ACC112 (cell line): ENCODE data around the gene TEX261.
"Not testable (repeated sequence)": the region's sequence is repeated elsewhere in the genome, so short reads cannot be mapped to it uniquely, and the experiment has no call there.

Experiments
- H2AFZ ChIP-seq: fragments of 200-600 bp; sonication (generic); one replicate; pipeline ENCODE4 v1.6.0; 2017; ENCODE audit warnings: antibody characterized with exemption, low read length; ENCODE audit not compliant: unreplicated experiment
- H3K27ac ChIP-seq: fragments of 200-600 bp; sonication (generic); 2 replicates; pipeline ENCODE4 v1.5.1; 2014; ENCODE audit warnings: low read depth, mild to moderate bottlenecking, antibody characterized with exemption, low read length, moderate library complexity
- H3K27me3 ChIP-seq: fragments of 200-600 bp; sonication (generic); 2 replicates; pipeline ENCODE4 v1.6.1; 2014; ENCODE audit warnings: mild to moderate bottlenecking, antibody characterized with exemption, low read length, moderate library complexity, mixed read lengths; ENCODE audit not compliant: insufficient read depth
- H3K36me3 ChIP-seq: fragments of 200-600 bp; sonication (generic); 2 replicates; pipeline ENCODE4 v1.6.1; 2016; ENCODE audit warnings: mild to moderate bottlenecking, antibody characterized with exemption, low read length, moderate library complexity, mixed read lengths; ENCODE audit not compliant: insufficient read depth
- H3K4me1 ChIP-seq: fragments of 200-600 bp; sonication (generic); one replicate; pipeline ENCODE4 v1.6.1; 2016; ENCODE audit warnings: low read length, mixed read lengths; ENCODE audit not compliant: insufficient read depth, unreplicated experiment, control insufficient read depth
- H3K4me3 ChIP-seq: fragments of 200-600 bp; sonication (generic); 2 replicates; pipeline ENCODE4 v1.5.1; 2014; ENCODE audit warnings: mild to moderate bottlenecking, low read depth, low read length
- H3K79me2 ChIP-seq: fragments of 200-600 bp; sonication (generic); one replicate; pipeline ENCODE4 v1.6.0; 2016; ENCODE audit warnings: low read length; ENCODE audit not compliant: control insufficient read depth, unreplicated experiment, insufficient read depth

Gene TEX261

DNA sequence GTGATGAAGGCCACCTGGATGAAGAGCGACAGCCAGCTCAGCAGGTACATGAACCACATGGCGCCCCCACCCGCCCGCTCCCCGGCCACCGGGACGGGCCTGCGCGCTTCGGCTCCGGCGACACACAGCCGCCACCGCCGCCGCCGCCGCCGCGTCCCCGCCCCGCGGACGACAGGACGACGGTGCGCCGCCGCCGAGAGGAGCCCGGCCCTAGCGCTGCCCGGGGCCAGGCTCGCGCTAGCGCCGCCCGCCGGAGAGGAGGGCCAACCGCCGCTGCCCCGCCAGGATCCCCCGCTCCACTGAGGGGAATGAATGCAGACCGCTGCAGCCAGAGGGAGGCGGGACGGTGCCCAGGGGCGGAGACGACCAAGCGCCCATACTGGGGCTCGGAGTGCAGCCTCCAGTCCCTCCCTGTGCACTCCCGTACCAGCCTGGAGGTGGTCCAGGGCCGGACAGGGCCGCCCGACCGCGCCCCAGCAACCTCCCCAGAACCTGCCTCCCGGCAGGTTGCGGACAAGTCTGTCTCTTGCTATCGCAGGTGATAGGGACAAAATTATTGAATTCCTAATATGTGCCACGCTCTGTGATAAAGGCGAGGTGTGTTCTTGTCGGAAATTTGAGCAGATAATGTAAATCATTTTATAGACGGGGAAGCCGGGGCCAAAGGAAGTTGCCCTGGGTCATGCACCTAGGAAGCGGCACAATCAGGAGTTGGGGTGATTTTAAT is at the start of gene TEX261:
Gene TEX261 (minus strand): TSS at position 175 of the 727 bp plus-strand sequence. CDS start 116 bp downstream, at position 59.
- Histone ChIP-seq H3K4me1 (peaks cover 9% of the 10 kb centered on the region), H3K4me3 (peak within 1 kb of the TSS; percentile 92), H3K36me3 (no peaks in the 10 kb centered on the region), H3K27ac (no peak within 1 kb of the TSS), H2AFZ (peak within 1 kb of the TSS; percentile 96), H3K27me3 (no peaks in the 10 kb centered on the region), H3K79me2 (peaks cover 22% of the 10 kb centered on the region)

GRCh38 chr2:71043531-71044407 is 49.1 kb upstream of the TEX261 start:
- no peak overlapping the region for H3K4me3 ChIP-seq
- peaks cover 4% of the 10 kb centered on the region for H3K4me1 ChIP-seq
- H3K36me3 ChIP-seq, result no peaks in the 10 kb centered on the region
- no peak overlapping the region for H3K27ac ChIP-seq
- no peaks in the 10 kb centered on the region for H3K79me2 ChIP-seq
- no peak overlapping the region for H2AFZ ChIP-seq
- no peaks in the 10 kb centered on the region for H3K27me3 ChIP-seq

- 0 out of 2 replicates have a peak, but pooled peaks cover 2% of the 10 kb centered on the region for H3K27me3 ChIP-seq
- no peak overlapping the region for H3K27ac ChIP-seq
- H3K4me3 ChIP-seq, result no peak overlapping the region
- no peaks in the 10 kb centered on the region for H3K79me2 ChIP-seq
- H3K4me1 ChIP-seq, result peaks cover under 1% of the 10 kb centered on the region
- H2AFZ ChIP-seq, result no peak overlapping the region
- no peaks in the 10 kb centered on the region for H3K36me3 ChIP-seq
These were observed 47.6 kb upstream of the TEX261 start for GRCh38 chr2:71042287-71042686.

DNA sequence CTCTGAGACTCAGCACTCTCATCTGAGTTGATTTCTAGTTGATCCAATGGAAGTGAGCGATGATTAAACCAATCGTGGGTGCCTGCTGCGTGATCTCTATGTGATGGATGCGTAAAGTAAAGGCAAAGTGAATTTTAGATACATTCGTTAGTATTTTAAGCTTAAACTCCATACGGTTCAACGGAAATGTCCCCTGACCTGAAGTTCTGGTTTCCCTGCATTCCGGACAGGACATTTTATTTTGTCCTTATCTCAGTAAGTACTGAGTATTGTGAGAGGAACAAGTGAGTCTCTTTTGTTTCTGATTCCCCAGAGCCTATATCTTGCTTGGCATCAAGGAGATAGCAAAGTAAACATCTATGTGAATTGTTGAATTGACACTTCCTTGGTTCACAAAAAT is 41.6 kb upstream of the TEX261 start:
- not testable (repeated sequence) for H3K4me3 ChIP-seq, H2AFZ ChIP-seq, H3K36me3 ChIP-seq, H3K4me1 ChIP-seq, H3K27ac ChIP-seq, H3K79me2 ChIP-seq
- H3K27me3 ChIP-seq, result peaks cover 12% of the 10 kb centered on the region; the same call in 1 of the 2 replicates

DNA sequence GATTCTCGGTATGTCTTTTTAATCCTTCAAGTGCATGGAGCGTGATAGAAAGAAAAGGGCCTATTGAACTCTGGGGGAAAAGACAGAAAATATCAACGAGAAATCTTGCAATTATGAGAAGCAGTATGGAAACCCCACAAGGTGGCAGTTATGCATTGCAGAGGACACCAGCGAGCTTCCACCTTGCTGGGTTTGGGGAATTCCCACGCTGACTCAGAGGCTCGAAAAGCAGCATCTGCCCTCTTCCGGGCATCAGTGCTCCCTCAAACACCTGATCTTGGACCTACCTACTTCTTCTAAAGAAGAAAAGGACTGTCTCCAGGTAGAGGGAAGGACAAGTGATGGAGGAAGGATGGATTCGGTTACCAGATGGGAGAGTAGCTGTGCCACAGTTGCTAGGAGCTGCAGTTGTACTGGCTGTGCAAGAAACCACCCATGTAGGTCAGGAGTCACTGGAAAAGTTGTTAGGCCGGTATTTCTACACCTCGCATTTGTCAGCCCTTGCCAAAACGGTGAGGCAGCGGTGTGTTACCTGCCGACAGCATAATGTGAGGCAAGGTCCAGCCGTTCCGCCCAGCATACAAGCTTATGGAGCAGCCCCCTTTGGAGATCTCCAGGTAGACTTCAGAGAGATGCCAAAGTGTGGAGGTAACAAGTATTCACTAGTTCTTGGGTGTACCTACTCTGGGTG is 29.0 kb upstream of the TEX261 start:
- not testable (repeated sequence) for H3K4me1 ChIP-seq, H3K27ac ChIP-seq, H3K4me3 ChIP-seq, H2AFZ ChIP-seq, H3K27me3 ChIP-seq, H3K36me3 ChIP-seq, H3K79me2 ChIP-seq

- not testable (repeated sequence) for H3K36me3 ChIP-seq, H3K79me2 ChIP-seq, H3K4me1 ChIP-seq, H3K4me3 ChIP-seq, H3K27me3 ChIP-seq, H2AFZ ChIP-seq, H3K27ac ChIP-seq
These were observed 26.7 kb upstream of the TEX261 start for GRCh38 chr2:71021394-71021793.

GRCh38 chr2:71019989-71020388 is 25.3 kb upstream of the TEX261 start:
- not testable (repeated sequence) for H3K36me3 ChIP-seq, H3K79me2 ChIP-seq, H3K27ac ChIP-seq, H3K27me3 ChIP-seq, H2AFZ ChIP-seq, H3K4me1 ChIP-seq, H3K4me3 ChIP-seq

DNA sequence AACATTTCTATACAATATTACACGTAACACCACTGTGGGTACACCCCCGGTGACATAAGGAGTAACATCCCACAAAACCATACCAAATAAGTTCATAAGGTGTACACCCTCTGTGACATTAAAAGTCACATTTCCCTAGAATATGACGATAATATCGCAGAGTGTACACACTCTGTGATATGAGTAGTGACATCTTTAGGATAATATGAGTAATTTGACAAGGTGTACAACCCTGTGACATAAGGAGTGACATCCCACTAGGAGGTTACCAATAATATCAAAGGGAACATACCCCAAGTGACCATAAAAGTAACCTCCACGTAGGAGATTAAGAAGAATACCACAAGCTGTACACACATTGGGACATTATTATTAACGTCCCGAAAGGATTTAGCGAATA is 24.0 kb upstream of the TEX261 start:
- Histone ChIP-seq H2AFZ (no peak overlapping the region), H3K27ac (no peak overlapping the region), H3K4me1 (no peaks in the 10 kb centered on the region), H3K36me3 (no peaks in the 10 kb centered on the region), H3K79me2 (no peaks in the 10 kb centered on the region), H3K27me3 (peaks cover 7% of the 10 kb centered on the region; the same call in 1 of the 2 replicates), H3K4me3 (no peak overlapping the region)

DNA sequence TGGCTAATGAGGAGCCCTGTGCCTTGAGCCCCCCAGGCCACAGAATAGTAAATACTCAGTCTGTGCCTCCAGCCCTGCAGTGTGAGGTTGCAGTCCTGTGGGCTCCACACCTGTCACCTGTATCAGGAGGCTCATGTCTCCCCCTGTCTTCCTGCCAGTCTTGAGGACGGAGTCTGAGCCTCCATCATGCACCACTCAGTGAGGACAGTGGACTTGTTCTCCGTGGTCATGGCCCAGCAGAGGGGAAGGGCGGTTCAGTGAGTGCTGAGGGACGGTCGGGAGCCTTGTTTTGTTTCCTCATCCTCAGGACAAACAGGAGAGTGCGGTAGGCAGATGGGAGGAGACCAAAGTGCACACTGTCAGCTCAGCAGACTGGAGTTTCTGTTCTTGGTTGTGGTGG is 17.1 kb upstream of the TEX261 start:
- H2AFZ ChIP-seq, result not testable (repeated sequence)

GRCh38 chr2:71008342-71008741 is 13.7 kb upstream of the TEX261 start:
- H3K79me2 ChIP-seq, result no peaks in the 10 kb centered on the region
- no peaks in the 10 kb centered on the region for H3K4me1 ChIP-seq
- H3K27me3 ChIP-seq, result peaks cover 29% of the 10 kb centered on the region
- H2AFZ ChIP-seq, result no peak overlapping the region
- H3K27ac ChIP-seq, result no peak overlapping the region
- no peaks in the 10 kb centered on the region for H3K36me3 ChIP-seq
- H3K4me3 ChIP-seq, result no peak overlapping the region

More for the DNA sequence above, 17.1 kb upstream of the TEX261 start:
- peaks cover 37% of the 10 kb centered on the region for H3K27me3 ChIP-seq
- H3K4me1 ChIP-seq, H3K4me3 ChIP-seq, H3K36me3 ChIP-seq, H3K27ac ChIP-seq, H3K79me2 ChIP-seq: not testable (repeated sequence)
